BJ (cell line): ENCODE data around the gene UGT1A8. TPM values are rescaled to one million over a fixed set of nuclear protein-coding genes. Genes with fewer than 3 reads are reported as not detected.

Experiments used
- CTCF ChIA-PET: fragments of 350-600 bp; formaldehyde crosslinking; extraction: SDS; loops from one replicate; lab custom pipeline; 2021; ENCODE audit warnings: antibody characterized with exemption, inconsistent platforms; lab: Yijun Ruan, JAX
- POLR2A ChIA-PET: fragments of 300-600 bp; sonication (Branson Sonifier 250); formaldehyde crosslinking; extraction: SDS; loops from one replicate; lab custom pipeline; 2021; ENCODE audit warnings: antibody characterized with exemption; lab: Charles Lee
- DNase-seq: peaks from one replicate; pipeline ENCODE4 v3.0.0-alpha.2; 2011; ENCODE audit warnings: low read depth
- H3K27me3 ChIP-seq: 2 replicates; pipeline ENCODE4 v1.6.0; 2011; ENCODE audit warnings: low read length; ENCODE audit not compliant: control insufficient read depth, insufficient read depth
- H3K36me3 ChIP-seq: 2 replicates; pipeline ENCODE4 v1.5.1; 2011; ENCODE audit warnings: low read length; ENCODE audit not compliant: control insufficient read depth, insufficient read depth
- H3K4me3 ChIP-seq: 2 replicates; pipeline ENCODE4 v1.5.1; 2011; ENCODE audit warnings: low read depth, mild to moderate bottlenecking, control low read depth, low read length
- polyA plus RNA-seq: library from polyadenylated mRNA; depleted of rRNA; stranded (reverse); fragments of >200 nt; gene quantifications from 2 replicates; pipeline ENCODE4 v1.2.3, GENCODE V29; 2011
- TF ChIP-seq, protein P1 (sequence below): IDR thresholded peaks from 2 replicates; pipeline ENCODE4 v1.5.1; 2011; ENCODE audit warnings: low read depth, mild to moderate bottlenecking, control low read depth, inconsistent platforms, low read length, moderate library complexity; ENCODE audit not compliant: insufficient read depth

UGT1A8 gene
- polyA plus RNA-seq, 1 experiment: not detected

DNA sequence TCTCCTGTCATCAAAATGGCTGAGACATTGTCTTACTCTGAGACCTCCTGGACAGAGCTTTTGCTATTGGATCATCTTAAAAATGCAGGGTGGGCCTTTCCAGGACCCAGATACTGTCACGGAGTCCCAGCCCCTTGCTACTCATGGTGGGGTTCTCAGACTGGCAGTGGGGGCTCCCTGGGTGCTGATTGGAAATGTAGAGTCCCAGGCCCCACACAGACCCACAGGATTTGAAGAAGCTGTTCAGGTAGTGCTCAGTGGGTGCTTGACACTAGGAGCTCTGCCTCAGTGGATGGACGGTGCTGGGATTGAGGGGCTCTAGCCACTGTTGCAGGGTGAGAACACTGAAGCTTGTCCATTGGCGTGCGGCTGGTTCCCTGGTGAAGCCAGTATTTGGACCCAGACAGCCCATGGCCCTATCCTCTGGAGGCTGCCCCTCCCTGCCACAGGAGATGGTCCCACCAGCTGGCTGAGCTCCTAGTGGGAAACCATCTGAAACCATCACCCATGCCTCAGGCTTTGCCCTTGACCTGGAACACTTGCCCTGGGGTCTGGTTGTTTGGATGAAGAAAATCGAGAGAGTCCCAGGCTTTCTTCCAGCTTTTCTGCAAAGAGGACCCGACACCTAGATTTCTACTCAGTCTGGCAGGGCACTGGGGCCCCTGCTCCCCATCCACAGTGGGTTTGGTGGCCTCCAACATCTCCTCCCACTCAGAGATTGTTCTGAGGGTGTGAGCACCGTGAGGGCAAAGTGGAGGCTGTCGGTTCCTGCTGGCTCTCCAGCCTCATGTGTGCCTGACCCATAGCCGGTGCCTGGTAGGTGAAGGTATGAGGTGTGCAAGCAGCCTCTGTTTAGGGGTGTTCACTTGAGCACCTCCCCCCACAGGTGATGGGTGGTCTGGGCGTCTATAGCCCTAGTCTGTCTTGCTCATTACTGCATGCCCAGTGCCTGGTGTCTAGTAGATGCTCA, 190.8 kb downstream of the UGT1A8 start:
- TF ChIP-seq, protein P1, sequence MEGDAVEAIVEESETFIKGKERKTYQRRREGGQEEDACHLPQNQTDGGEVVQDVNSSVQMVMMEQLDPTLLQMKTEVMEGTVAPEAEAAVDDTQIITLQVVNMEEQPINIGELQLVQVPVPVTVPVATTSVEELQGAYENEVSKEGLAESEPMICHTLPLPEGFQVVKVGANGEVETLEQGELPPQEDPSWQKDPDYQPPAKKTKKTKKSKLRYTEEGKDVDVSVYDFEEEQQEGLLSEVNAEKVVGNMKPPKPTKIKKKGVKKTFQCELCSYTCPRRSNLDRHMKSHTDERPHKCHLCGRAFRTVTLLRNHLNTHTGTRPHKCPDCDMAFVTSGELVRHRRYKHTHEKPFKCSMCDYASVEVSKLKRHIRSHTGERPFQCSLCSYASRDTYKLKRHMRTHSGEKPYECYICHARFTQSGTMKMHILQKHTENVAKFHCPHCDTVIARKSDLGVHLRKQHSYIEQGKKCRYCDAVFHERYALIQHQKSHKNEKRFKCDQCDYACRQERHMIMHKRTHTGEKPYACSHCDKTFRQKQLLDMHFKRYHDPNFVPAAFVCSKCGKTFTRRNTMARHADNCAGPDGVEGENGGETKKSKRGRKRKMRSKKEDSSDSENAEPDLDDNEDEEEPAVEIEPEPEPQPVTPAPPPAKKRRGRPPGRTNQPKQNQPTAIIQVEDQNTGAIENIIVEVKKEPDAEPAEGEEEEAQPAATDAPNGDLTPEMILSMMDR: no peak
- peaks cover 4% of the 10 kb centered on the region; the same call in 1 of the 2 replicates for H3K27me3 ChIP-seq
- ChIA-PET POLR2A (no interaction called here), CTCF (interaction anchor here (1.3 kb wide), 1 partner anchor 31 kb away, joined by 3 read pairs; no protein-coding TSS in a partner anchor)
- H3K36me3 ChIP-seq: no peaks in the 10 kb centered on the region
- no peak overlapping the region for H3K4me3 ChIP-seq
- DNase-seq: no peak

DNA sequence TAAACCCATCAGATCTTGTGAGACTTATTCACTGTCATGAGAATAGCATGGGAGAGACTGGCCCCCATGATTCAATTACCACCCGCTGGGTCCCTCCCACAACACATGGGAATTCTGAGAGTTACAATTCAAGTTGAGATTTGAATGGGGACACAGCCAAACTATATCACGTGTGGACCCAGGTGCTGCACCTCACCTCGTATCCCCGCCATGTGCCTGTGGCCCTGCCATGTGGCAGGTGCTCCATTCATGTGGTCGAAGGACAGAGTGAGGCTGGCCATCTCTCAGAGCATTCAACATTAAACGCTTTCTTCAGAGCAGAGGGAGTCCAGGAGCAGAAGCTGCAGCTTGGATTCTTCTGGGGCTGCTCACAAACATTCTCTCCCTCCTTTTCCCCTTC, 193.0 kb downstream of the UGT1A8 start:
- ChIA-PET CTCF (no interaction called here), POLR2A (no interaction called here)
- TF ChIP-seq, protein P1: no peak
- H3K27me3 ChIP-seq: peaks cover 4% of the 10 kb centered on the region; the same call in 1 of the 2 replicates
- no peak for DNase-seq
- H3K4me3 ChIP-seq: no peak overlapping the region
- H3K36me3 ChIP-seq: no peaks in the 10 kb centered on the region

GRCh38 chr2:233811087-233811486, 193.7 kb downstream of the UGT1A8 start:
- POLR2A ChIA-PET: no interaction called here

DNA sequence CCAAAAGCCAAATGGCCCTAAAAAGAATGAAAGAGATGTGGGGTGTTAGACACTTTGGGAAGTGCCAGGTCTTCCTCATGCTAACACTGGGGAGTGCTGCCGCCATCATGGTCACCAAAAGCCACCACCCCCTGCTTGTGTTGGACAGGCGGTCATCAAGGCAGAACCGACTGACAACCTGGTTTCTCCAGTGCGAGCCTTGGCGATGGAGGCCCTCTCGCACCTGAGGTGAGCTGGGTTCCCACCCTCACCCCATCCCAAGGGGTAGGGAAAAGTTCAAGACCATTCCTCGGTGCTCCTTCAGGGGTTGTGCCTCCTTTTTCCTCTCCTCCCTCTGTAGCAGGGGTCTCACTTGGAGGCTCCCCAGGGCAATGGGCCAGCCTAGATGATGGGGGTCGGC, 194.3 kb downstream of the UGT1A8 start:
- Histone ChIP-seq H3K4me3 (no peak overlapping the region), H3K36me3 (no peaks in the 10 kb centered on the region), H3K27me3 (peaks cover 4% of the 10 kb centered on the region; the same call in 1 of the 2 replicates)
- TF ChIP-seq, protein P1: no peak
- ChIA-PET POLR2A (no interaction called here), CTCF (no interaction called here)
- no peak for DNase-seq

More at GRCh38 chr2:233811087-233811486, 193.7 kb downstream of the UGT1A8 start:
- CTCF ChIA-PET: no interaction called here
- peaks cover 4% of the 10 kb centered on the region; the same call in 1 of the 2 replicates for H3K27me3 ChIP-seq
- H3K36me3 ChIP-seq: no peaks in the 10 kb centered on the region
- no peak overlapping the region for H3K4me3 ChIP-seq
- no peak for DNase-seq
- TF ChIP-seq, protein P1: no peak
